GM18498 (cell line): Measurements from ENCODE around the gene SRPK3.
"Not testable (repeated sequence)": the region's sequence is repeated elsewhere in the genome, so short reads cannot be mapped to it uniquely, and the experiment has no call there.

Source experiments
- ATAC-seq: cut with Tn5 transposase; IDR thresholded peaks from one replicate; pipeline ENCODE4 v1.9.1; 2021; ENCODE audit warnings: mild to moderate bottlenecking, moderate library complexity; ENCODE audit not compliant: unreplicated experiment

The SRPK3 gene, protein sequence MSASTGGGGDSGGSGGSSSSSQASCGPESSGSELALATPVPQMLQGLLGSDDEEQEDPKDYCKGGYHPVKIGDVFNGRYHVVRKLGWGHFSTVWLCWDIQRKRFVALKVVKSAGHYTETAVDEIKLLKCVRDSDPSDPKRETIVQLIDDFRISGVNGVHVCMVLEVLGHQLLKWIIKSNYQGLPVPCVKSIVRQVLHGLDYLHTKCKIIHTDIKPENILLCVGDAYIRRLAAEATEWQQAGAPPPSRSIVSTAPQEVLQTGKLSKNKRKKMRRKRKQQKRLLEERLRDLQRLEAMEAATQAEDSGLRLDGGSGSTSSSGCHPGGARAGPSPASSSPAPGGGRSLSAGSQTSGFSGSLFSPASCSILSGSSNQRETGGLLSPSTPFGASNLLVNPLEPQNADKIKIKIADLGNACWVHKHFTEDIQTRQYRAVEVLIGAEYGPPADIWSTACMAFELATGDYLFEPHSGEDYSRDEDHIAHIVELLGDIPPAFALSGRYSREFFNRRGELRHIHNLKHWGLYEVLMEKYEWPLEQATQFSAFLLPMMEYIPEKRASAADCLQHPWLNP

DNA sequence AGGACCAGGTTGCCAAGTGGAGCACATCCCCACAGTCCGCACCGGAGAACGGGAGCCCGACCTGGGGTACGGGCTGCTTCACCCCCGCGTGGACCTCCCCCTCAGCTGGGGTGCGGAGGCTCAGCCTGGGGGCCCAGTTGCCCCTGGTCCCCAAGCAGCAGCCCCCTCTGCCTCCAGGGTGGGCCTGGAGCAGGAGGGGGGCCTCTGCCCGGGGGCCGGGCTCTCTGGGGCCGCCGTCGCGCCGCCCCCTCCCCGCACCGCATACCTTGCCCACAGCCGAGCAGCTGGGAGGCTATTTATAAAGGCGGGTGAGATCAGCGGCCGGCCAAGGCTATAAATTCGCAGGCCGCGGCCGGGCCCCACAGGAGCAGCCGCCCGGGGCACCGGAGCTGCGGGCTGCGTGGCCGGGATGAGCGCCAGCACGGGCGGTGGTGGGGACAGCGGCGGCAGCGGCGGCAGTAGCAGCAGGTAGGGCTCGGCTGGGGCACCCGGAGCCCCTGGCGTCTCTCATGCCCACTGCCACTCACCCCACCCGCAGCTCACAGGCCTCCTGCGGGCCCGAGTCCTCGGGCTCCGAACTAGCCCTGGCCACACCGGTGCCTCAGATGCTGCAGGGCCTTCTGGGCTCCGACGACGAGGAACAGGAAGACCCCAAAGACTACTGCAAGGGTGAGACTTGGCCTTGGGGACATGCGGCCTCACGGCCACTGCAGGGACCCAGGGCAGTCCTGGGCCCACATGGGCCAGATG, at the start of gene SRPK3:
SRPK3 (plus strand) TSS at position 364 of the 750 bp plus-strand sequence; CDS start at position 410, 46 bp downstream.
- ATAC-seq: no peak

DNA sequence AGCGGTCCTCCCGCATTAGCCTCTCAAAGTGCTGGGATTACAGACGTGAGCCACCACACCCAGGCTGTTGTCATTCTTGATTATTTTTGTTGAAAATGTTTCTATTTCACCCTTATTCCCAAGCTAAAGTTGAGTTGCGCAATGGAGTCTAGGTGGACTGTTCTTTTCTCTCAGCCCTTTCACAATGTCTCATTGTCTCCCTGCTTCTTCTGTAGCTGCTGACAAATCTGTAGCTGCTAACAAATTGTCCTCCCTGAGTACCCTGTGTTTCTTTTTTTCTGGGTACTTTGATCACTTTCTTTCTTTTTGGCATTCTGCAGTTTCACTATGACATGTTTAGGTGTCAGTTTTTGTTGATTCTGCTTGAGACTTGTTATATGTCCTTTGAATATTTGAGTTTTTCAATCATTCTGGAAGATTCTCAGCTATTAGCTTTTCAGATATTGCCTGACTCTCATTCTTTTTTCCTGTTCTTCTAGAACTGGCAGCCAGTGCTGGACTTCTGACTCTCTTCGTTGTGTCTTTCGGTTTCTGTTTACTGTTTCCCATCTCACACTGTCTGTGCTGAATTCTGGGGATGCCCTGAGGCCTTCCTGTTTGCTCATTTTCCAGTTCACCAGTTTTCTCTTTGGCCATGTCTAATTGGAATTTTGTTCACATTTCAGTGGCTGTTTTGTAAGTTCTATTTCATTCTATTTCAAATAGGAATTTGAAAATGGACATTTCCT, 49.6 kb upstream of the SRPK3 start:
- no peak for ATAC-seq

DNA sequence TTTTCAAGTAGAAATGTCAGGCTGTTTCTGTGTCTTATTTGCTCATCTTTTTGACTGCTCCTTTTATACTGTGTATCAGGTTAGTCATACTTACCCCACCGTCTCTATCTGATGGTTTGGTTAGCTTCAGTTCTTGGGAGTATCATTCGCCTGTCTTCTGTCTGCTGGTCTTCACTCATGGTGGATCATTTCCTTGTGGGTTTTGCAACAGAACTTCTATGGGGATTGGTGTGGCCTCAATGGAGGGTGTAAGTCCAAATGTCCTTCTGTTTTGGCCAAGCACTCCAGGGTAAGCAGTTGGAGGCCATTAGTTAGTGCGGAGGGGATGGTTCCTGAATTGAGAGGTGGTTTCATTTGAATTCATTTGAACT, 49.0 kb upstream of the SRPK3 start:
- no peak for ATAC-seq

- no peak for ATAC-seq
Measured at GRCh38 chrX:153732401-153732800, 48.4 kb upstream of the SRPK3 start.

DNA sequence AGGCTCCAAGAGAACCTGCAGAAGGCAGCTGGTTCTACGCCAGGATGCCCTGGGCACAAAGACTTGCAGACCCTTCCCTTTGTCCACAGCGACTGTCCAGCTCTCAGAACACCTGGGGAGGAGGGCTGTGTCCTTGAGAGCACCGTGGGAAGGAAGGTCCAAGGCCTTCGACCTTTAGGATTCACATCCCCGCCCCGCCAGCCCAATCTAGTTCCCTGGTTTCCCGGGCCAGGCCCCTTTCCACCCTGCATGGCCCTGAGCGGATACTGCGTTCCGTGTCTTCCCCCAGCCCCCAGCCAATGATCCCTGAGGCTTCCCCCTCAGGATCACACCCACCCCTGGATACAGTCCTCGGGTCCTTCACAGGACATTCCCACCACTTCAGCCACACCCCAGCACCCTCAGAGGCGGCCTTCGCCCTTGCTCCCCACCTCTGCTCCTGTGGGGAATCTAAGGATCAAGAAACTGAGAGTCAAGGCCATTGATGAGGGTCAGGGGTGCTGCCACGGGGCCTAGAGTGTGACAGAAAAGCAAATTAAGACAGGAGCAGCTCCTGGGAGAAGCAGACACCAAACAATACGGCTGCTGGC, 47.1 kb upstream of the SRPK3 start:
- ATAC-seq: no peak

- no peak for ATAC-seq
Measured at GRCh38 chrX:153734871-153735270, 46.0 kb upstream of the SRPK3 start.

DNA sequence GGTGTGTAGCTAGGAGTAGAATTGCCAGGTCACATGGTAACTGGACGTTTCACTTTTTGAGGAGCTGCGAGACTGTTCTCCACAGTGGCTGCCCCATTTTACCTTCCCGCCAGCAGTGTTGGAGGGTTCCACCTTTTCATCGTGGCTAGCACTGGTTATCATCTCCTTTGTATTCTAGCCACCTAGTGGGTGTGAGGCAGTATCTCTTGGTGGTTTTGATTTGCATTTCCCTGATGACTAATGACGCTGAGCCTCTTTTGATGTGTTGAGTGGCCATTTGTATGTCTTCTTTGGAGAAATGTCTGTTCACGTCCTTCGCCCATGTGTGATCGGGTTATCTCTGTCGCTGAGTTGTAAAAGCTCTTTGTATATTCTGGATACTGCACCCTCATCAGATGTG, 45.6 kb upstream of the SRPK3 start:
- ATAC-seq: no peak

DNA sequence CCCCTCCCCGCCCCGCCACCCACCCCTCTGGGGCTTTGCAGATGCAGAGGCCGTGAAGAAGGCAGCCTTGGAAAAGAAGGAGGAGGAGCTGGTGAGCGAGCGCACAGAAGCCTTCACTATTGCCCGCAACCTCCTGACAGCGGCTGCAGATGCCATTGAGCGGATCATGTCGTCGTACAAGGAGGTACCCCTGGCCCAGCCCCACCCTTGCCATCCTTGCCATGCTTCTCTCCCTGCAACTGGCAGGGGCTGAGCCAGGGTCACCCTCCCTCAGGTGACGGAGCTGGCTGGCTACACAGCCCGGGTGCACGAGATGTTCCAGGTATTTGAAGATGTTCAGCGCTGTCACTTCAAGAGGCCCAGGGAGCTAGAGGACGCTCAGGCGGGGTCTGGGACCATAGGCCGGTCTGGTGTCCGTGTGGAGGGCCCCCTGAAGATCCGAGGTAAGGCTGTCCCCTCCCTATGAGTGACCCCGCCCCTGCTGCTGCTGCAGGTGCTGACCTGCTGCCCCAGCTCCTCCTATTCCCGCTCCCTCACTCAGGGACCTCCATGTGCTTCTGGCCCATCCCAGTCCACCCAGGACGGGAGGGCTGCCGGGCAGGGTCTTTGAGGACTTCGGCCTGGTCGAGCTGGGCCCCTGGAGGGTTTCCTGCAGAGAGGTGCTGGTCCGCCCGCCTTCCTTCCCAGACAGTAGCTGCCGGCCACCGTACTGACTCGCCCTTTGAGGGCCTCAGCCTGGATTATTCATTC, 44.6 kb upstream of the SRPK3 start:
- no peak for ATAC-seq

- no peak for ATAC-seq
Measured at GRCh38 chrX:153736871-153737441, 43.9 kb upstream of the SRPK3 start.

DNA sequence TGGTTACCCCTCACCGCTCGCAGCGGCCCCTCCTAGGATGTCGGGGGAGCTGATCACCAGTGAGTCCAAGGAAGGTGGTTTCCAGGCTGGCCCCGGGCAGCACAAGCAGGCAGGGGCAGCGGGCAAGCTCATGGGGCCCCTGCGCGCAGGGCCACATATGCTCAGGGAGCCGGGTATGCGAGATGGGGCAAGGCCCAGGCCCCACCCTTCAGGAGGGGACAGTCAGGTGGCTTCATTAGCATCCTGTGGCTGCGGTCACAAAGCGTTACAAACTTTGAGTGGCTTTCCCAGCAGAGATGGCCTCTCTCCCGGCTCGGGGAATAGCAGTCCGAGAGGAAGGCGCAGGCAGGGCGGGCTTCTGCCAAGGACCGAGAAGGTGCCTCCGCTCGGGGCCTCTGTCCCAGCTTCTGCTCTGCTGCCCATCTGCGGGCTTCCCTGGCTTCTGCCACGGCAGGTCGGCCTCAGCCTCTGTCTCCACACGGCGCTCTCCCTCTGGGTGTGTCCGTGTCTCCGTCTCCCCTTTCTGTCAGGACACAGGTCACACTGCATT, 42.7 kb upstream of the SRPK3 start:
- ATAC-seq: no peak

- ATAC-seq: no peak
Measured at GRCh38 chrX:153739754-153740486, 40.9 kb upstream of the SRPK3 start.

GRCh38 chrX:153740631-153741222, 40.1 kb upstream of the SRPK3 start:
- no peak for ATAC-seq

DNA sequence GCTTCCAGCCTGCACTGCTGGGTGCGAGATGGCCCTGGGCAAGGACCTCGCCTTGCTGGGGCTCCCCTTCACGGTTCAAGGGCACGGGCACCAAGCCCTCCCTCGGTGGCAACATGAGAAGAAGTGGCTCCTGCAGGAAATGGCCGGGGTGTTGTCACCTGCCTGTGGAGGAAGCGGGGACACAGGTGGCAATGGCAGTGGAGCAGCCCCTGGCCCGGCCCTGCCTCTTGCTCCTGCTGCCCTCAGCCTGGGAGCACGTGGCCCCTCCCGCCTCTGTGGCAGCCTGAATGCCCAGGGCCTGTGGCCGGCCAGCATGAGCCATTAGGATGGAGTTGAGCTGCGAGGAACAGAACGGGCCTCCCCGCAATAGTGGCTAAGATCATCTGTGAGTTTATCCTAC, 39.4 kb upstream of the SRPK3 start:
- no peak for ATAC-seq

DNA sequence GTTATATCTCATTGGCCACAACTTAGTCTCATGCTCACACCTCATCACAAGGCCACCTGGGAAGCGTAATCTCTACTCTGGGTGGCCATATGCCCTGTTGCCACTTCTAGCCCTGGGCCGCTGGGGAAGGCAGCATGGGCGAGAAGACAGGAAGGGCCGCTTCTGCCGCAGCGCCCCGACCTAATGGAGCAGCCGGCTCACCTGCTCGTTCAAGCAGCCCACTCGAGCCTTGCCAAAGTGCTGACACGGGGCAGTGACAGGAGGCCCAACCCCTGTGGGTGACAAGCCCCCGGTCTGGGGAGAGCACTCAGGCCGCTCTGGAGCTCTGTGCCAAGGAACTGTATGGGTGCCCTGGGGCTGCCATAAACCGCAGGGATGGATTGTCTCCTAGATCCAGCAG, 38.7 kb upstream of the SRPK3 start:
- not testable (repeated sequence) for ATAC-seq

GRCh38 chrX:153742796-153743467, 37.9 kb upstream of the SRPK3 start:
- not testable (repeated sequence) for ATAC-seq

DNA sequence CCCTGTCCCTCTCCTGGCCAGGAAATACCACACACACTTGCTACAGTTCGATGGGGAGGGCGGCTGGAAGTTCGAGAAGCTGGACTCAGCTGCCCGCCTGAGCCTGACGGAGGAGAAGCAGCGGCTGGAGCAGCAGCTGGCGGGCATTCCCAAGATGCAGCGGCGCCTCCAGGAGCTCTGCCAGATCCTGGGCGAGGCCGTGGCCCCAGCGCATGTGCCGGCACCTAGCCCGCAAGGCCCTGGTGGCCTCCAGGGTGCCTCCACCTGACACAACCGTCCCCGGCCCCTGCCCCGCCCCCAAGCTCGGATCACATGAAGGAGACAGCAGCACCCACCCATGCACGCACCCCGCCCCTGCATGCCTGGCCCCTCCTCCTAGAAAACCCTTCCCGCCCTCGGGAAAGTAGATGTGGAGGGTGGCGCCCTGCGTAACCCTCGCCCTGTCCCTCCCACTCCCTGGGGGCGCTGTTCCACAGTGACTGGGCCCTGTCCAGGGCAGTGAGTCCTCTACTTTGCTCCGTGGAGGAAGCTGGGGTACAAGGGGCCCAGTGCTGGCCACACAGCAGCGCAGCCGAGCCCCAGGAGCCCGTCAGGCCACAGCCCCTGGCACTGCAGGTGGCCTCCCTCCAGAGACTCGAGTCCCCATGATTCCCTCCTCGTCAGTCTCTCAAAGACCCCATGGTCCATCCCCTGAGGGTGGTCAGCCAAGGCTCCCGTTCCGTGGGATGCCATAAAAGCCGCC, 37.2 kb upstream of the SRPK3 start:
- ATAC-seq: not testable (repeated sequence)
